ENCODE data around the gene ELK1.

- no peak for TF ChIP-seq CTCF (conservative IDR thresholded peaks at IDR 0.05; ENCODE audit: low read depth in 2 of 2)
- no peak for TF ChIP-seq EZH2 (IDR thresholded peaks at IDR 0.05; ENCODE audit: low read depth, unreplicated experiment)
Observed at GRCh38 chrX:47607091-47607490, 43.3 kb downstream of the ELK1 start.

Measured in GM23338 (cell line).